Measurements from ENCODE around the gene ACTG1. TPM values are rescaled to one million over a fixed set of nuclear protein-coding genes. Genes with fewer than 3 reads are reported as not detected.

ACTG1 gene
- total and polyA plus RNA-seq, 9 of the 15 experiments (the other 6 are each of a cell fraction or from before 2014, with no cell fraction given) = 224 to 1,775 (median 568) TPM

GRCh38 chr17:81514739-81515529 is 2.3 kb upstream of the ACTG1 start (continued):
- TF ChIP-seq ZBTB49 (CRISPR knock-in tag; IDR thresholded peaks at IDR 0.05; ENCODE audit: borderline replicate concordance) (no peak), PML (IDR thresholded peaks at IDR 0.05; ENCODE audit: low read length) (no peak), ZKSCAN8 (CRISPR knock-in tag; IDR thresholded peaks at IDR 0.05) (no peak), NR2C2 (CRISPR knock-in tag; IDR thresholded peaks at IDR 0.05) (no peak), NR2C2 (tag; IDR thresholded peaks at IDR 0.05) (no peak; the same call in 1 of the 2 replicates), RFX1 (IDR thresholded peaks at IDR 0.05) (no peak), HNRNPLL (IDR thresholded peaks at IDR 0.05; ENCODE audit: low read depth, low read length, poor library complexity, severe bottlenecking) (no peak), ZNF232 (CRISPR knock-in tag; IDR thresholded peaks at IDR 0.05) (no peak), ZFPM2 (CRISPR knock-in tag; IDR thresholded peaks at IDR 0.05) (no peak), POLR2A (conservative IDR thresholded peaks at IDR 0.05) (no peak), NR2C1 (IDR thresholded peaks at IDR 0.05) (no peak), NR2C1 (tag; IDR thresholded peaks at IDR 0.05) (no peak), COPS2 (conservative IDR thresholded peaks at IDR 0.05) (no peak), ZNF436 (CRISPR knock-in tag; IDR thresholded peaks at IDR 0.05) (no peak), NFATC3 (IDR thresholded peaks at IDR 0.05) (no peak), CHD1 (IDR thresholded peaks at IDR 0.05; ENCODE audit: low read length) (no peak), FOSL1 (tag; conservative IDR thresholded peaks at IDR 0.05) (peak; percentile 61), KLF13 (tag; IDR thresholded peaks at IDR 0.05; ENCODE audit: borderline replicate concordance, low read depth) (0 out of 2 replicates have a peak, but pooled peaks have one; percentile 40), ZNF133 (CRISPR knock-in tag; IDR thresholded peaks at IDR 0.05) (no peak), SRF (CRISPR knock-in tag; IDR thresholded peaks at IDR 0.05) (peak; percentile 66 to 88; a peak in 3 of 4 replicates), ARID4B (CRISPR knock-in tag; IDR thresholded peaks at IDR 0.05) (peak; percentile 54; the same call in 1 of the 2 replicates), GABPA (tag; conservative IDR thresholded peaks at IDR 0.05; ENCODE audit: low read depth) (peak; percentile 61), ZKSCAN3 (CRISPR knock-in tag; IDR thresholded peaks at IDR 0.05) (no peak), JUN (IDR thresholded peaks at IDR 0.05; ENCODE audit: borderline replicate concordance, low read depth, low read length) (no peak), JUN (CRISPR knock-in tag; IDR thresholded peaks at IDR 0.05; ENCODE audit: borderline replicate concordance) (no peak)

All from K562 (cell line).